ENCODE results near the gene FAR2. TPM values are rescaled to one million over a fixed set of nuclear protein-coding genes. Genes with fewer than 3 reads are reported as not detected.

The FAR2 gene
- total RNA-seq, 1 experiment from 2014 or later, result 6.6 TPM

DNA sequence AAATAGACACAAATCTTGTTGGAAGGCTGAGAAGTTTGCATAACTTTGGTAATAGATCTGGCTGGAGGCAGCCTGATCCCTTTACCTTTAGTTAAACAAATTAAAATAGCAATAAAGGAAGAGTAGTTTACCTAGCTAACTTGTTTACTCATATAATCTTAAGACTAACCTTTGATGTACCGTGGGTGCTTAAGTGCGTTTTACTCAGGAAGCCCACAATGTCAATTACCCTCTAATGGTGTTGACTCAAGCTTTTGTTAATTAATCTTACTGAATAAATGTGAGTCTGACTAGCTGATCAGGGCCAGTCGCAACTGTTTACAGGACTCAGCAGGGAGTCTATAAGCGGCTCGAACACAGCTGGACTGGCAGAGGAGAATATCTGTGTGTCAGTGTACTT lies 51.5 kb downstream of the FAR2 start:
- H3K4me3 Mint-ChIP-seq (ENCODE audit: unreplicated experiment), result no peak overlapping the region
- BruUV-seq (replicated peaks), result no TSS peak
- no peaks in the 10 kb centered on the region for H3K9me3 Mint-ChIP-seq (ENCODE audit: unreplicated experiment)
- H3K27me3 ChIP-seq (replicated peaks; ENCODE audit: control insufficient read depth, insufficient read depth, low read length), result no peaks in the 10 kb centered on the region
- intact Hi-C loops (cut with micrococcal nuclease; ENCODE audit: unreplicated experiment), result no loop called here
- H3K27ac Mint-ChIP-seq (ENCODE audit: unreplicated experiment), result no peak overlapping the region
- CTCF ChIA-PET, result no interaction called here
- no peaks in the 10 kb centered on the region for H3K36me3 Mint-ChIP-seq (ENCODE audit: insufficient read depth, unreplicated experiment)
- no peaks in the 10 kb centered on the region for H3K27me3 Mint-ChIP-seq (ENCODE audit: insufficient read depth, unreplicated experiment)
- DNase-seq, result no peak
- H3K4me1 Mint-ChIP-seq (ENCODE audit: low read depth, unreplicated experiment), result peaks cover 13% of the 10 kb centered on the region
- TF ChIP-seq CTCF (IDR thresholded peaks at IDR 0.05; ENCODE audit: insufficient read depth in 1 of 2, low read depth in 1 of 2, low read length in 1 of 2, severe bottlenecking in 1 of 2, unreplicated experiment in 1 of 2), result no peak
- no peaks in the 10 kb centered on the region for H3K36me3 ChIP-seq (ENCODE audit: control insufficient read depth, insufficient read depth, low read length)
- no peak overlapping the region for H3K4me3 ChIP-seq (ENCODE audit: low read depth, low read length)
- no peaks in the 10 kb centered on the region for H3K4me1 ChIP-seq
- H3K9me3 ChIP-seq, result no peaks in the 10 kb centered on the region; the same call in 1 of the 2 replicates
- POLR2A ChIA-PET, result no interaction called here

GRCh38 chr12:29201296-29201695 lies 52.2 kb downstream of the FAR2 start:
- H3K27me3 Mint-ChIP-seq (ENCODE audit: insufficient read depth, unreplicated experiment), result no peaks in the 10 kb centered on the region
- no TSS peak for BruUV-seq (replicated peaks)

GRCh38 chr12:29201746-29202145 lies 52.7 kb downstream of the FAR2 start:
- no peaks in the 10 kb centered on the region; the same call in 1 of the 2 replicates for H3K9me3 ChIP-seq
- no peak for DNase-seq
- no peak overlapping the region for H3K27ac Mint-ChIP-seq (ENCODE audit: unreplicated experiment)
- TF ChIP-seq CTCF (IDR thresholded peaks at IDR 0.05; ENCODE audit: insufficient read depth in 1 of 2, low read depth in 1 of 2, low read length in 1 of 2, severe bottlenecking in 1 of 2, unreplicated experiment in 1 of 2), result no peak
- no TSS peak for BruUV-seq (replicated peaks)
- intact Hi-C loops (cut with micrococcal nuclease; ENCODE audit: unreplicated experiment), result no loop called here
- no peaks in the 10 kb centered on the region for H3K4me1 ChIP-seq
- no peak overlapping the region for H3K4me3 ChIP-seq (ENCODE audit: low read depth, low read length)
- H3K27me3 Mint-ChIP-seq (ENCODE audit: insufficient read depth, unreplicated experiment), result no peaks in the 10 kb centered on the region
- peaks cover 13% of the 10 kb centered on the region for H3K4me1 Mint-ChIP-seq (ENCODE audit: low read depth, unreplicated experiment)
- ChIA-PET POLR2A (no interaction called here), CTCF (no interaction called here)
- H3K9me3 Mint-ChIP-seq (ENCODE audit: unreplicated experiment), result no peaks in the 10 kb centered on the region
- H3K36me3 ChIP-seq (ENCODE audit: control insufficient read depth, insufficient read depth, low read length), result no peaks in the 10 kb centered on the region
- H3K36me3 Mint-ChIP-seq (ENCODE audit: insufficient read depth, unreplicated experiment), result no peaks in the 10 kb centered on the region
- no peaks in the 10 kb centered on the region for H3K27me3 ChIP-seq (replicated peaks; ENCODE audit: control insufficient read depth, insufficient read depth, low read length)
- no peak overlapping the region for H3K4me3 Mint-ChIP-seq (ENCODE audit: unreplicated experiment)

More at GRCh38 chr12:29201296-29201695, 52.2 kb downstream of the FAR2 start:
- intact Hi-C loops (cut with micrococcal nuclease; ENCODE audit: unreplicated experiment), result no loop called here
- ChIA-PET CTCF (no interaction called here), POLR2A (no interaction called here)
- Histone ChIP-seq H3K4me3 (ENCODE audit: low read depth, low read length) (no peak overlapping the region), H3K36me3 (ENCODE audit: control insufficient read depth, insufficient read depth, low read length) (no peaks in the 10 kb centered on the region), H3K27me3 (replicated peaks; ENCODE audit: control insufficient read depth, insufficient read depth, low read length) (no peaks in the 10 kb centered on the region), H3K9me3 (no peaks in the 10 kb centered on the region; the same call in 1 of the 2 replicates), H3K4me1 (no peaks in the 10 kb centered on the region)
- Mint-ChIP-seq H3K27ac (ENCODE audit: unreplicated experiment) (no peak overlapping the region), H3K36me3 (ENCODE audit: insufficient read depth, unreplicated experiment) (no peaks in the 10 kb centered on the region), H3K4me1 (ENCODE audit: low read depth, unreplicated experiment) (peaks cover 13% of the 10 kb centered on the region), H3K4me3 (ENCODE audit: unreplicated experiment) (no peak overlapping the region), H3K9me3 (ENCODE audit: unreplicated experiment) (no peaks in the 10 kb centered on the region)
- no peak for DNase-seq
- no peak for TF ChIP-seq CTCF (IDR thresholded peaks at IDR 0.05; ENCODE audit: insufficient read depth in 1 of 2, low read depth in 1 of 2, low read length in 1 of 2, severe bottlenecking in 1 of 2, unreplicated experiment in 1 of 2)
